ENCODE measurements around the gene BHLHA15. TPM values are rescaled to one million over a fixed set of nuclear protein-coding genes. Genes with fewer than 3 reads are reported as not detected.

The BHLHA15 gene
- total and polyA plus RNA-seq, 2 of the 8 experiments (the other 6 are each of a cell fraction or from before 2014, with no cell fraction given): 1.1 to 2.7 TPM

DNA sequence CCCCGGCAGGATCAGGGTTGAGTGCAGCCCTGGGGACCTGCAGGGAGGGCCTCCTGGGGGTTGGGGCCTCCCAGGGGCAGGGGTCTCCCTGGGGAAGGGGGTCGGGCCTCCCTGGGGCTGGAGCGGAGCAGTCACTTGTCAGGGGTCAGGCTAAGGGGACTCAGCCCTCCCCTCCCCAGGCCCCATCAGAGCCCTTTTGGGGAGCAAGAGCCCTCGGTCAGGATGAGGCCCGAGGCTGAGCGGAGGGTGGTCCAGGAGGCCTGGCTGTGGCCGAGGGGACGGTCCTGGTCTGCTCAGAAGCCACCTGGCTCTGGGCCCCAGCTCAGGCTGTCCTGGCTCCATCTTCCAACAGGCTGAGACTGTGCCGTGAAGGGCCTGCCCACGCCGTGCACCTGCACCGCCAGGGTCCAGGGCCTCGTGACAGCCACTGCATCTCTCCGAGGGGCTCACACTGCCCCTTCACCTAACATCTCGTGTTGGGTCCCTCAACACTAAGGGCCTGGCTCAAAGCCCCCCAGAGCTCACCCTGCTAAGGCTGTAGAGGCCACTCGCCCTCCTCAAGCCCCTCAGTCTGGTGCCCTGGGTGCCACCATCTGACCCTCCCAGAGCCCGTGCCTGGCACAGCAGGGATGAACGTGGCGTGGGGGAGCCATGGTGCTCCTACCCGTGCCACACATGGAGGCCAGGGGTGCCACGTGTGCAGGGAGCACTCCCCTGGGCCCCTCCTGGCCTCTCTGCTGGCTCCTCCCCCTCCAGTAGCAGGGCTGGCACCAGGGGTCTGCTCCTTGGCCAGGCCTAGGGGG is 12.9 kb downstream of the BHLHA15 start (continued):
- TF ChIP-seq, protein P1, sequence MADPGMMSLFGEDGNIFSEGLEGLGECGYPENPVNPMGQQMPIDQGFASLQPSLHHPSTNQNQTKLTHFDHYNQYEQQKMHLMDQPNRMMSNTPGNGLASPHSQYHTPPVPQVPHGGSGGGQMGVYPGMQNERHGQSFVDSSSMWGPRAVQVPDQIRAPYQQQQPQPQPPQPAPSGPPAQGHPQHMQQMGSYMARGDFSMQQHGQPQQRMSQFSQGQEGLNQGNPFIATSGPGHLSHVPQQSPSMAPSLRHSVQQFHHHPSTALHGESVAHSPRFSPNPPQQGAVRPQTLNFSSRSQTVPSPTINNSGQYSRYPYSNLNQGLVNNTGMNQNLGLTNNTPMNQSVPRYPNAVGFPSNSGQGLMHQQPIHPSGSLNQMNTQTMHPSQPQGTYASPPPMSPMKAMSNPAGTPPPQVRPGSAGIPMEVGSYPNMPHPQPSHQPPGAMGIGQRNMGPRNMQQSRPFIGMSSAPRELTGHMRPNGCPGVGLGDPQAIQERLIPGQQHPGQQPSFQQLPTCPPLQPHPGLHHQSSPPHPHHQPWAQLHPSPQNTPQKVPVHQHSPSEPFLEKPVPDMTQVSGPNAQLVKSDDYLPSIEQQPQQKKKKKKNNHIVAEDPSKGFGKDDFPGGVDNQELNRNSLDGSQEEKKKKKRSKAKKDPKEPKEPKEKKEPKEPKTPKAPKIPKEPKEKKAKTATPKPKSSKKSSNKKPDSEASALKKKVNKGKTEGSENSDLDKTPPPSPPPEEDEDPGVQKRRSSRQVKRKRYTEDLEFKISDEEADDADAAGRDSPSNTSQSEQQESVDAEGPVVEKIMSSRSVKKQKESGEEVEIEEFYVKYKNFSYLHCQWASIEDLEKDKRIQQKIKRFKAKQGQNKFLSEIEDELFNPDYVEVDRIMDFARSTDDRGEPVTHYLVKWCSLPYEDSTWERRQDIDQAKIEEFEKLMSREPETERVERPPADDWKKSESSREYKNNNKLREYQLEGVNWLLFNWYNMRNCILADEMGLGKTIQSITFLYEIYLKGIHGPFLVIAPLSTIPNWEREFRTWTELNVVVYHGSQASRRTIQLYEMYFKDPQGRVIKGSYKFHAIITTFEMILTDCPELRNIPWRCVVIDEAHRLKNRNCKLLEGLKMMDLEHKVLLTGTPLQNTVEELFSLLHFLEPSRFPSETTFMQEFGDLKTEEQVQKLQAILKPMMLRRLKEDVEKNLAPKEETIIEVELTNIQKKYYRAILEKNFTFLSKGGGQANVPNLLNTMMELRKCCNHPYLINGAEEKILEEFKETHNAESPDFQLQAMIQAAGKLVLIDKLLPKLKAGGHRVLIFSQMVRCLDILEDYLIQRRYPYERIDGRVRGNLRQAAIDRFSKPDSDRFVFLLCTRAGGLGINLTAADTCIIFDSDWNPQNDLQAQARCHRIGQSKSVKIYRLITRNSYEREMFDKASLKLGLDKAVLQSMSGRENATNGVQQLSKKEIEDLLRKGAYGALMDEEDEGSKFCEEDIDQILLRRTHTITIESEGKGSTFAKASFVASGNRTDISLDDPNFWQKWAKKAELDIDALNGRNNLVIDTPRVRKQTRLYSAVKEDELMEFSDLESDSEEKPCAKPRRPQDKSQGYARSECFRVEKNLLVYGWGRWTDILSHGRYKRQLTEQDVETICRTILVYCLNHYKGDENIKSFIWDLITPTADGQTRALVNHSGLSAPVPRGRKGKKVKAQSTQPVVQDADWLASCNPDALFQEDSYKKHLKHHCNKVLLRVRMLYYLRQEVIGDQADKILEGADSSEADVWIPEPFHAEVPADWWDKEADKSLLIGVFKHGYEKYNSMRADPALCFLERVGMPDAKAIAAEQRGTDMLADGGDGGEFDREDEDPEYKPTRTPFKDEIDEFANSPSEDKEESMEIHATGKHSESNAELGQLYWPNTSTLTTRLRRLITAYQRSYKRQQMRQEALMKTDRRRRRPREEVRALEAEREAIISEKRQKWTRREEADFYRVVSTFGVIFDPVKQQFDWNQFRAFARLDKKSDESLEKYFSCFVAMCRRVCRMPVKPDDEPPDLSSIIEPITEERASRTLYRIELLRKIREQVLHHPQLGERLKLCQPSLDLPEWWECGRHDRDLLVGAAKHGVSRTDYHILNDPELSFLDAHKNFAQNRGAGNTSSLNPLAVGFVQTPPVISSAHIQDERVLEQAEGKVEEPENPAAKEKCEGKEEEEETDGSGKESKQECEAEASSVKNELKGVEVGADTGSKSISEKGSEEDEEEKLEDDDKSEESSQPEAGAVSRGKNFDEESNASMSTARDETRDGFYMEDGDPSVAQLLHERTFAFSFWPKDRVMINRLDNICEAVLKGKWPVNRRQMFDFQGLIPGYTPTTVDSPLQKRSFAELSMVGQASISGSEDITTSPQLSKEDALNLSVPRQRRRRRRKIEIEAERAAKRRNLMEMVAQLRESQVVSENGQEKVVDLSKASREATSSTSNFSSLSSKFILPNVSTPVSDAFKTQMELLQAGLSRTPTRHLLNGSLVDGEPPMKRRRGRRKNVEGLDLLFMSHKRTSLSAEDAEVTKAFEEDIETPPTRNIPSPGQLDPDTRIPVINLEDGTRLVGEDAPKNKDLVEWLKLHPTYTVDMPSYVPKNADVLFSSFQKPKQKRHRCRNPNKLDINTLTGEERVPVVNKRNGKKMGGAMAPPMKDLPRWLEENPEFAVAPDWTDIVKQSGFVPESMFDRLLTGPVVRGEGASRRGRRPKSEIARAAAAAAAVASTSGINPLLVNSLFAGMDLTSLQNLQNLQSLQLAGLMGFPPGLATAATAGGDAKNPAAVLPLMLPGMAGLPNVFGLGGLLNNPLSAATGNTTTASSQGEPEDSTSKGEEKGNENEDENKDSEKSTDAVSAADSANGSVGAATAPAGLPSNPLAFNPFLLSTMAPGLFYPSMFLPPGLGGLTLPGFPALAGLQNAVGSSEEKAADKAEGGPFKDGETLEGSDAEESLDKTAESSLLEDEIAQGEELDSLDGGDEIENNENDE (IDR thresholded peaks at IDR 0.05; ENCODE audit: insufficient replicate concordance, low read length): no peak
- TF ChIP-seq GABPA (IDR thresholded peaks at IDR 0.05; ENCODE audit: borderline replicate concordance, insufficient read depth, low read length) (no peak), CHD1 (IDR thresholded peaks at IDR 0.05; ENCODE audit: low read depth, low read length) (no peak), POLR2A (IDR thresholded peaks at IDR 0.05; ENCODE audit: control extremely low read depth in 1 of 2, low read depth in 2 of 2, low read length in 2 of 2) (no peak), TEAD4 (IDR thresholded peaks at IDR 0.05; ENCODE audit: low read depth, low read length) (no peak), KDM5A (IDR thresholded peaks at IDR 0.05; ENCODE audit: low read length) (no peak), RFX5 (IDR thresholded peaks at IDR 0.05; ENCODE audit: borderline replicate concordance, low read depth, low read length) (no peak), JUND (IDR thresholded peaks at IDR 0.05; ENCODE audit: low read length) (no peak), NANOG (IDR thresholded peaks at IDR 0.05; ENCODE audit: insufficient read depth, low read depth, low read length, poor library complexity, severe bottlenecking) (no peak), POLR2AphosphoS5 (IDR thresholded peaks at IDR 0.05; ENCODE audit: low read depth, low read length) (no peak), HDAC2 (IDR thresholded peaks at IDR 0.05; ENCODE audit: borderline replicate concordance in 1 of 2, low read depth in 2 of 2, low read length in 2 of 2) (no peak)

All from H1 (cell line).